GM11168 (cell line): ENCODE results near the gene SBF2.
"Not testable (repeated sequence)": the region's sequence is repeated elsewhere in the genome, so short reads cannot be mapped to it uniquely, and the experiment has no call there.

ENCODE experiments used
- in situ Hi-C: fragments of 300-500 bp; cut with MboI; formaldehyde crosslinking; loops from one replicate; pipeline ENCODE4 v1.12.0; 2022; ENCODE audit warnings: low sequenced_read_pairs; ENCODE audit not compliant: unreplicated experiment

Gene SBF2

DNA sequence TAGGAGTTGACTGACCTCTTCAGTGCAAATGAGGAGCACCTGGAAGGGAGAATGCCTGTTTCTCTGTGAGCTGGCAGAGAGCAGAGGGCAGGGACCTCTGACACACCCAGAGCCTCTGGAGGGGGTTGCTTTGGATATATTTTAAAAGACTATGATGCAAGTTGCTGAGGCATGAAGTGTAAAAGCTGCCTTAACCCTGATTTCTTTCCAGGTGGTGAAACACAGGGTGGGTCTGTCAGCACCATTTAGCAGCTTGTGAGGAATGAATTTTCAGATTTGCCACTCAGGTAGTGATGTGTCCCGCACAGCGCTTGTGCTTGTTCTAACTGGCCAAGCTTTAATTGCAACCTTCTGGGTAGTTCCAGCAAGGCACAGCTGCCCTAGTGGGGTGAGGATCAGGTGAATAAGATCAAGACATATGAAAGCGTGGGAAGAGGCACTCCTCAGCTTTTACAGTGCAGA, 540.0 kb downstream of the SBF2 start:
- in situ Hi-C loops = loop anchor here (25.0 kb wide), 1 partner anchor 558 kb away; the partner anchor contains the start of gene ADM

DNA sequence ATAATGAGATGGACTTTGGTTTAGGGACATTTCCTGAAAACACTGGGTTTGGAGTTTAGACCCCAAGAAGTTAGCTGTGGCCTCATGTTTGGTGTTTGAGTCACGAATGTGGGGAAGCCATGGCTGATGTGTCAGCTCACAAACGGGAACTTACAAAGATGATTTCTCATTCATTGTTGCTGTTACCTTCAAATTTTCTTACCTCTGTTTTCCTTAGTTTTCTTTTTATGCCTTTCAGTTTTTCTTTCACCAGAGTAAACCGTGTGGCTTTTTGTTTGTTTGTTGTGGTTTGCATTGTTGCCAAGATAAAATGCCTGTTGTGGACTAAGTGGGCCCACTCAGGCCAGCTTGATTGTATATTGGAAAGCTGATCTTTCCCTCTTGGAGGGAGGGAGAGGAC, 541.0 kb downstream of the SBF2 start:
- in situ Hi-C loops = loop anchor here (25.0 kb wide), 1 partner anchor 559 kb away; the partner anchor contains the start of gene ADM

DNA sequence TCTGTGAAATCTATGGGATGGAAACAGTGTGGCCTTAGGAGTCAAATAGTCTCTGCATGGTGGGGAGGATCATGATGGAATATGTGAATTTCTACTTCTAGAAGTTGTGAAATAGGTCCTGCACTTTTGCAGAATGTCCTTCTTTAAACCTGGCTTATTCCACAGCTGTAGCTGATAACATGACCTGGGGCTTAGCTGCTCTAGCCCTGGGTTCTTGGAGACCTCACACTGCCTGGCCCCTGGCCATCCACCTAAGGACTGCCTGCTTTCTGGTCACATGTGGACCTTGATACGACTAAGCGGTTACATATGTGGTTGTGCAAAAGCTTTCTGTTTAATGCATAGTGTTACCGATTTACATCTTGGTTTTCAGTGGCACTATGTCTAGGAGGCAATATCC, 541.9 kb downstream of the SBF2 start:
- in situ Hi-C loops = loop anchor here (25.0 kb wide), 1 partner anchor 560 kb away; the partner anchor contains the start of gene ADM

DNA sequence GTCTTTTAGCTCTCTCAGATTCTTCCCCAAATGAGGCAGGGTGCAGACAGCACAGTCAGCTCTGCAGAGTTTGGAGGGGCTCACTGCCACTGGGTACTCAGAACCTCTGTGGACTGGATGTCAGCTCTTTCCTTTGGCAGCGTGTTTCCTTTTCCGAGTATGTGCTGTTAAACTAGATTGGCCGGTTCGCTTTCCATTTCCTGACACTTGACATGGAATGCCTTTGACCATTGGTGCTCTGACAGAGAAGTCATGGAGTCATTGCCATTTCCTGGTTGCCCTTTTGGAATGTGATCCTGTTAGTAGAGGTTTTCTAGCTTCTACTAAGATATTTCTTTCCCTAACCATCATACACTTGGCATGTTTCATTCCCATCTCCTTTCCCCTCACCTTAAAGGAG, 543.5 kb downstream of the SBF2 start:
- in situ Hi-C loops = loop anchor here (25.0 kb wide), 1 partner anchor 562 kb away; the partner anchor contains the start of gene ADM

DNA sequence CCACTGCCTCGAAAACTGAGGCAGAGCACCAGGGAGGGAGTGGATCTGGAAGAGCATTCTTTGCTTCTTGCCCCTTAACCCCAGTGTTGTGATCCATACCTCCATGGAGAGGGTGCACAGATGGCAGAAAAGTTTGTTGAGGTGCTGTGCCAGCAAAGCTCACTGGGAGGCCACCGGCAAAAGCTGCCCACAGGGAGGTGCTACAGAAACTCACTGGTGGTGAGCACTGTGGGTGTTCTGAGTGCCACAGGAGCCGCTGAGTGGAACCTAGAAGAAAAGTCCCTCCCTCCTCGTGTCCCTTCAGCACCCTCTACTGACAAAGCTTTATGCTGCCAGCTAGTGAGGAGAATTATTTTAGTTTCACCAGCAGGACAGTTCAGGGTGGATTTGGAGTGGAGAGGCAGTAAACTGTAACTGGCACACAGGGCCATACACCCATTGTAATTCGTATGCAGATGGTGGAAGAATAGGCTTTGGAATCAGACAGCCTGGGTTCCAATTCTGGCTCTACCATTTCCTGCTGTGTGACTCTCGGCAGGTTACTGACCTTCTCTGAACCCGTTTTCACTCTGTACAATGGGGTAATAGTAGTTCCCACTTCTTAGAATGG, 545.6 kb downstream of the SBF2 start:
- in situ Hi-C loops = loop anchor here (5.0 kb wide), 1 partner anchor 136 kb away; no protein-coding TSS in a partner anchor

DNA sequence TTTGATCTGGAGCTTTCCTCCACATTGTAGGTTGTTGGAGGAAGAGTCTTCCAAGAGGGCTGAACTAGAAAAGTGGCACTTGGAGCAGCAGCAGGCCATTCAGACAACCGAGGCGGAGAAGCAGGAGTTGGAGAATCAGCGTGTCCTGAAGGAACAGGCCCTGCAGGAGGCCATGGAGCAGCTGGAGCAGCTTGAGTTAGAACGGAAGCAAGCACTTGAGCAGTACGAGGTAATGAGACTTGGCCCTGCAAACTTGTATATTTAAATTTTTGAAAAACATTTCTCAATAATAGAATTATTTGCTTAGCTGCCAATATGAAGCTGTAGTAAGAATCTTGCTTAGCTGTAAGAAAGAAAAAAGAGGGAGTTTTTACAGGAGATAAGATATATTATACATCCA, 546.2 kb downstream of the SBF2 start:
- in situ Hi-C loops = loop anchor here (5.0 kb wide), 1 partner anchor 136 kb away; no protein-coding TSS in a partner anchor

DNA sequence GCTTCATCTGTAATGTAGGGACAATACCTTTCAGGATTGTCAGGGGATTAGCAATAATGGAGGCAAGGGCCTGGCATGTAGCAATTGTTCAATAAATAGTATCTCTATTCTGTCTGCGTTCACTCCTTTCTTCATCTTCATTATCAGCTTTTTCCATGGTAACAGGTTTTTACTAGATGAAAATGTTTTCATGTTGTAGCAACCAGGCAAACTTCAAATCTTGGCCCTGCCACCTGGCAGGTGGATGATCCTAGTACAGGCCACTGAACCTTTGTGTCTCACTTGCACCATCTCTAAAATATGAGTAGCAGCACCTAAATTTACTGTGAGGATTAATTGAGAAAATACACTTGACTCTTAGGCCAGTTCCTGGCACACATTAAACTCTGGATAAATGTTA, 546.8 kb downstream of the SBF2 start:
- in situ Hi-C loops = loop anchor here (5.0 kb wide), 1 partner anchor 135 kb away; no protein-coding TSS in a partner anchor

DNA sequence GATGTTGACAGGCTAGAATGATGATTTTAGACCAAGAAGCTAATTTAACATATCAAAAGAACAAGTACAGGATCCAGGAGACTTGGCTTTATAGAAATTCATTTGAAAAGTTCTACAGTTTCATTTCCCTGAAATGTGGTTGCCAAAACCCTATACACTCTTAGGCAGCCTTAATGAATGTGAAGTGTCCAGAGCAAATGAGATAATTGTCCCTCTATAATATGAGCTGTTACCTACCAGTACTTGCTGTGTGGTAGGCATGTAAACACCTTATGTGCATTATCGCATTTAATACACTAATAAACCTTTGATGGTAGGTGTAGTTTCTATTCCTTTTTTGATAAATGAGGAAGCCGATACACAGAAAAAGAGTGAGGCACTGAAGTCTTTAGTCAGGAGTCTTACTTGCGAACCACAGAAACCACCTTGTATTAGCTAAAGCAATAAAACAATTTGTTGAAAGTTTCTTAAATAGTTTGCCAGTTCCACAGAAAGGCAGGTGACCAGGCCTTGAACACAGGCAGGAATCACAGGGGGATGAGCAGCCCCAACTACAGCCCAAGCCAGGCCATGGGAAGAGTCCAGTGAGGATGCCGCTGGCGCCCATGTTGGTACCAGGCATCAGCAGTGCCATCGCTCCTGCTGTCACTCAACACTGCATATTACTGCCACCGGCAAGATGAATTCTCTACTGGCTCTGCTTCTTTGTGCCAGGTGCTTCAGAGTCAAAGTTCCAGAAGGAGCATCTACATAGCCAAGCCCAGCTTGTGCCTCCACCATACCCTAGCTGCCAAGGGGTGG, 548.4 kb downstream of the SBF2 start:
- in situ Hi-C loops = loop anchor here (5.0 kb wide), 1 partner anchor 133 kb away; no protein-coding TSS in a partner anchor

DNA sequence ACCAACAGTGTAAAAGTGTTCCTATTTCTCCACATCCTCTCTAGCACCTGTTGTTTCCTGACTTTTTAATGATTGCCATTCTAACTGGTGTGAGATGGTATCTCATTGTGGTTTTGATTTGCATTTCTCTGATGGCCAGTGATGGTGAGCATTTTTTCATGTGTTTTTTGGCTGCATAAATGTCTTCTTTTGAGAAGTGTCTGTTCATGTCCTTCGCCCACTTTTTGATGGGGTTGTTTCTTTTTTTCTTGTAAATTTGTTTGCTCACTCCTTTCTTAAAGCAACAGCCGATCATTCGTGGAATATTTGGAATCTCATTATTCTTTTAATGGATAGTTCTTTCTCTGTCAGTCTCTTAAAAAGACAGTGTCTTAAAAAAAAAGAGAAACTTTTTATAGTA, 550.5 kb downstream of the SBF2 start:
- in situ Hi-C loops = not testable (repeated sequence)

DNA sequence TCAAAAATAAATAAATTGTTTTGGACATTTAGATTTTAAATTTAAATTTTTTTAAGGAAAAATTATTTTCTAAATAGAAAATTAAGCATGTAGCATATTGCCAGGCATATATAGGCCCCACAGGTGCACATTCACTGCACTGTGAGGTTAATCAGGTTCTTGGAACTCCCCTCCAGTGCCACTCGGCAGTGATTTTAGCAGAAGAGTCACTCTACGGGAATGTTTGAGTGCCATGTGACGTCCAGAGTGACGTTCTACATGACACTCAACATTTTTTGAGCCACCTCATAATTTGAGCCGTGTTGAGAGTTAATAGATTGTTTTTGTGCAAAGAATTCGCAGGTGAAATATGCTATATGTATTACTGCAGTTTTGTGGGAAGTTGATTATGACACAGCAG, 552.8 kb downstream of the SBF2 start:
- in situ Hi-C loops = no loop called here

DNA sequence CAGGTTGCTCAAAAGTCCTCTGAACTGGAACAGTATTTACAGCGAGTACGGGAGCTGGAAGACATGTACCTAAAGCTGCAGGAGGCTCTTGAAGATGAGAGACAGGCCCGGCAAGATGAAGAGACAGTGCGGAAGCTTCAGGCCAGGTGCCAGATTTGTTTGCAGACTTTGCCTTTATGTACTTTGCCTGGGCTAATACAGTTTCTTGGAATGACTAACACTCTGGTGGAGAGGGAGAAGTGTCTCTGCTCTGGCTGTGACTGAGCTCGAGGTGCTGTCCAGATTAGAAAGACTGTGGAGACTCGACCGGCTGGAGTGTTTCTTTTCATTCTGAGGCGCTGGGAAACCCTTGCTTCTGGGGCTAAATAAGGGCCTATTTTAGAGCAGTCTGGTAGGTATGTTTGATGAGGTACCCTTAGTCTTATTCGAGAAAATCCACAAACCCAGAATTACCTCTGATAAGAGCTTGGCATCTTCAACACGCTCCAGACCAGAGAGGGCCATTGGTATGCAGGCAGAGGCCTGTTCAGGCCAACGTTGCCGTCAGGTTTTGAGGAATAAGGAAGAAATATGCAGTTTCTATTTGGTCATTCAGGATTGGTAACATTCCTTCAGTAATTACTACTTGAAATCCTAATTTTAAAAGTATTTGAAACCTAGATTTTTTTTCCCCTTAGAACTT, 553.7 kb downstream of the SBF2 start:
- in situ Hi-C loops = no loop called here

DNA sequence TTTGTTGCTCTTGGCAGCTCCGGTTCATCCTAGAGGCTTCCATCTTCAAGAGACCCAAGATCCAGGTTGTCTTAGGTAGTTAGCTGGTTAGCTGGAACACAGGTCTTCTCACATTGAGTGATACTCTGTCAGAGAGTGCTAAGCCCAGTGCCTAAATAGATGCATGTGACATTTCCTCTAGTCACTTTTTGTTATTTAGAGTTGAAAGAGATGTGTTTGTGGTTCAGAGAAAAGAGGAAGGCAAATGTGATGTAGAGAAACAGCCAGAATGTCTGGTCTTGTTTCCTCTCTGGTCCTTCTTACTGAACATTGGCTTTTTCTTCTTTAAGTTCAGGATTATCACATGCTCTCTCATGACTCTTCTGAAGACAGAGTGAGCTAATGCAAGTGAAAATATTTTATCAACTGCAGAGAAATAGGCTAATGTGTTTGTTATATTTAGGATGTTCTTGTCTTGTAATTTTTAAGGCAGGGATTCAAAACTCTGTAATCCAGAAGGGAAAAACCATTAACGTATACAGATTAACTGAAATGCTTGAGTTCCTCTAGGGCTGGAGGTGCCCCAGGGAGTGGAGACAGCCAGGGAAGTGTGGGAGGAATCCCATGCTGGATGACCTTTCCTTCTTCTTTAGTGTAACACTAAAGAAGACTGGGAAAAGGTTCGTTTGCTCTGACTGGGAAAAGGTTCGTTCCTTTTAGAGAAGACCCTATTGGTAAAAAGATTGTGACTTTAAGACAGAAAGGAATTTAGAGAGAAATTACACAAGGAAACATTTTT, 554.7 kb downstream of the SBF2 start:
- in situ Hi-C loops = no loop called here

DNA sequence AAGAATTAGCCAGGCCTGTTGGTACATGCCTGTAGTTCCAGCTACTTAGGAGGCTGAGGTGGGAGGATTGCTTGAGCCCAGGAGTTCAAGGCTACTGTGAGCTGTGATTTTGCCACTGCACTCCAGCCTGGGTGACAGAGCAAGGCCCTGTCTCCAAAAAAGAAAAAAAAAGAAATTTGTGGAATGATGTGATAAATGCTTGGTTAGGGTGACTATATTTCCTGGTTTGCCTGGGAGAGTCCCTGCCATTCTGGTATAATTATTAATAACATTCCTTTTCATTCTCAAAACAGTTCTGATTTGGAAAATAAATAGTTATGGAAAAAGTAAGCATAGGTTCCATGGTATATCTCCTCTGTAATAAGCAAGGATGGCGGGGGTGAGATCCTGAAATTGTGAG, 555.3 kb downstream of the SBF2 start:
- in situ Hi-C loops = no loop called here

DNA sequence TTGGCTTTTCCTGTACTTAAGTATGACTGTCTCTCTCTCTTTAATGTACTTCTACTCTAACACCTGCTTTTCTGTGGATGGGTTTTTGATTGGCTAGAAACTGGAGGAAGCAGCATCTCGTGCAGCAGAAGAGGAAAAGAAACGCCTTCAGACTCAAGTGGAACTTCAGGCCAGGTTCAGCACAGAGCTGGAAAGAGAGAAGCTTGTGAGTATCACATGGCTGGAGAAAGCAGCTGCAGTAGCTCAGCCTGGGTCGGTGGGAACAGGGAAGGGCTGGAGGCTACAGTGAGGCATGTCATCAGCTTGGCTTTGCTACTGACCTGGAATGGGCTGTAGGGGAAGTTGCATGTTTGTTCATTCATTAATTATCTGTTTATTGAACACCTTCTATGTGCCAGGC, 555.9 kb downstream of the SBF2 start:
- in situ Hi-C loops = no loop called here

DNA sequence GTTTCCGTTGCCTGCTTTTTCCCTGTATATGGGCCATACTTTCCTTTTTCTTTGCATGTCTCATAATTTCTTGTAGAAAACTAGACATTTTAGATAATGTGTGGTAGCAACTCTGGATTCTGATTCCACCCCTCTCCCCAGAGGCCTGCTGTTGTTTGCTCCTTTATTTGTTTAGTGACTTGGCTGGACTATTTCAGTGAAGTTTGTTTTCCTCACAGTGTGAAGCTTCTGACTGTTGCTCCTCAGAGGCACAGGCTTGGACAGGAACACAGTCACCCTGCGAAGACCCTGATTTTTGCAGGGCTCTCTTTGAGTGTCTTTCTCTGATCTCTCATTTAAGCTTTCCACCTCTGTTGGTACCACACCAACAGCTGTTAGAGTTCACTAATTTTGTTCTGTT, 557.7 kb downstream of the SBF2 start:
- in situ Hi-C loops = no loop called here

DNA sequence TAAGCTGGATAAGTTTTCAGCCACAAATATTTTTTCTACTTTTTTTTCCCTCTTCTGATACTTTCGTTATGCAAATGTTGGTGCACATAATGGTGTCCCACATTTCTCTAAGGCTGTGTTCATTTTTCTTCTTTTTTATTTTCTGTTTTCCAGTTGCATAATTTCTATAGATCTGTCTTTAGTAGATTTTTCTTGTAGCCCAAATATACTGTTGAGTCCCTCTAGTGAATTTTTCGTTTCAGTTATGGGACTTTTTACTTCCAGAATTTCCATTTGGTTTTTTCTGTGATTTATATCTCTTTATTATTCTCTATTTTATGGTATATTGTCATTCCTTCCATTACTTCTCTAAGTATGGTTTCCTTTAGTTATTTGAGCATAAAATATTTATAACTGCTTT, 558.1 kb downstream of the SBF2 start:
- in situ Hi-C loops = no loop called here

DNA sequence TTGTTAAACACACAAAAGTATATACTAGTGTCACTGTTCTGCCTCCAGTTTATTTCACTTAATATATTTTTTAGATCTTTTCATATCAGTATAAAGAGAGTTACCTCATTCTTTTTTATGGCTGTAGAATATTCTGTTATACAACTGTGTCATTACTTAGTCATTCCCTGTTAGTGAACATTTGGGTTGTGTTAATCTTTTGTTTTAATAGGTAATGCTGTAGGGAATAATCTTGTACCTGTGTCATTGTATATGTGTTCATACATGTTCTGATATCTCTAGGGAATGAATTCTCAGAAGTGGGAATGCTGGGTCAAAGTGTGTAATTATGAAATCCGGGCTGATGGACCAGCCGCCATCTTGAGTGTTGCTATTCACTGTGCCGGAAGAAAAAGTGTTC, 558.8 kb downstream of the SBF2 start:
- in situ Hi-C loops = no loop called here

DNA sequence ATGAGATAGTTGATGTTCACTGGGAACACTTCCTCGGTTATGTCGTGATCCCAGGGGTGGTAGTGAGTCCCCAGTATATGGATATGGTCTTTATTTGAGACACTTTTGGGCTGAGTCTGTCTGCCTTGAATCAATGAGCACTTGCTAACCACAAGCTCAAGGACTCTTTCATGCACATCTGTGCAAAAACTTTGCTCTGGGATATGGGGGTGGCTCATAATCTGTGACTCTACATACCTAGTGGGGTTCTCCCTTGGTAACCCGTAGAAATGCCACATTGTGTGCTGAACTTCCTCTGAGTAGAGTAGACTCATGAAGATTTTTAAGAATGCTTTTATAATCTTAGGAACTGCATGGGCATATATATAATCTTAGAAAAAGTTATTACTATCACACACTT, 560.8 kb downstream of the SBF2 start:
- in situ Hi-C loops = no loop called here

DNA sequence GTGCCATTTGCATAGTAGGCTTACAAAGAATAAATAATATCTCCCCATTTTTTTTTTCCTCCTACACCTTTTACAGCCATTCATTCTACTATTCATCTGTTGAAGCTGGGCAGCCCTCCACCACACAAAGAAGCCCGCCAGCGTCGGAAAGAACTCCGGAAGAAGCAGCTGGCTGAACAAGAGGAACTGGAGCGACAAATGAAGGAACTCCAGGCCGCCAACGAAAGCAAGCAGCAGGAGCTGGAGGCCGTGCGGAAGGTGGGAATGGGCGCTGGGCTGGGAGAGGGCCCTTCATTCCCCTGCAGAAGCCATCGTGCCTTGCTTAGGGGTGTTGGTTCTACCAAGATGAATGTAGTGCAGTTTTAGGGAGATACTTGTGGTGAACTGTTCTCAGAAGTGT, 561.6 kb downstream of the SBF2 start:
- in situ Hi-C loops = no loop called here

DNA sequence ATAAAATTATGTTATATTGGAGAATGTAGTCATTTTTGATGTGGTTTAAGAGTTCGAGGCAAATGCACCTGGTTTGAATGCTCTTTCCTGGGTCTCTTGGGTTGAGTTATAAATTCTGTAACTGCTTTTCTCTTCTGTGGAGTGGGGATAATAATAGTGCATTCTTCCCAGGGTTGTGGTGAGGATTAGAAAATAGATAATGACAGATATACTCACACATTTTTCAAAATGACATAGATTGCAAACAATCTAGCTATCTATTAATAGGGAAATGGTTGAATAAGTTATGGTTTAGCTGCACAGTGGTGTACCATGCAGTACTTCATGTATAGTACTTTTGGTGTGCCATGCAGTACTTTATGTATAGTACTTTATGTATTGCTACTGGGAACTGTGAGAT, 562.8 kb downstream of the SBF2 start:
- in situ Hi-C loops = no loop called here
